H1 (cell line): Measurements from ENCODE around the gene SH2D4B. TPM values are rescaled to one million over a fixed set of nuclear protein-coding genes. Genes with fewer than 3 reads are reported as not detected.

Experiments used
- BACH1 ChIP-seq: IDR thresholded peaks from 2 replicates; pipeline ENCODE4 v1.6.1; 2012; ENCODE audit warnings: low read length, improper control_type of control experiment
- EZH2 ChIP-seq: fragments of 200-600 bp; sonication (generic); IDR thresholded peaks from 2 replicates; pipeline ENCODE4 v1.7.1; 2012; ENCODE audit warnings: low read depth, mild to moderate bottlenecking, moderate library complexity, low read length, inconsistent platforms; ENCODE audit not compliant: severe bottlenecking
- GABPA ChIP-seq: IDR thresholded peaks from 2 replicates; pipeline ENCODE4 v1.6.1; 2011; ENCODE audit warnings: mild to moderate bottlenecking, low read length, moderate library complexity, borderline replicate concordance; ENCODE audit not compliant: insufficient read depth
- HDAC6 ChIP-seq: IDR thresholded peaks from one replicate; pipeline ENCODE4 v1.7.1; 2012; ENCODE audit warnings: low read depth, mild to moderate bottlenecking, inconsistent platforms, low read length, moderate library complexity
- polyA plus RNA-seq, 7 experiments: library from polyadenylated mRNA; depleted of rRNA in 3 of 7; stranded (reverse) in 5 of 7; unstranded in 2 of 7; fragments of >200 nt in 5 of 7; fragments of 200-250 nt in 2 of 7; gene quantifications; 1 replicate in 5 of 7; 2 replicates in 1 of 7; 4 replicates in 1 of 7; pipeline versions ENCODE4 v1.2.1 to v1.2.3, GENCODE V29; 2011 to 2013; ENCODE audit warnings: missing spikeins in 2 of 7, mixed read lengths in 2 of 7
- total RNA-seq: library from RNA; stranded (reverse); fragmentation: NEBNext Ultra II Directional; extraction: Animal tissue kit (Norgen Biotek cat#: 25700); gene quantifications from 2 replicates; pipeline ENCODE4 v1.2.1, GENCODE V29; 2021
- TF ChIP-seq, protein P1 (sequence below): IDR thresholded peaks from 2 replicates; pipeline ENCODE4 v1.6.1; 2012; ENCODE audit warnings: inconsistent platforms

SH2D4B gene
- total and polyA plus RNA-seq, 2 of the 8 experiments (the other 6 are each of a cell fraction or from before 2014, with no cell fraction given), result 0.06 to 0.13 TPM

DNA sequence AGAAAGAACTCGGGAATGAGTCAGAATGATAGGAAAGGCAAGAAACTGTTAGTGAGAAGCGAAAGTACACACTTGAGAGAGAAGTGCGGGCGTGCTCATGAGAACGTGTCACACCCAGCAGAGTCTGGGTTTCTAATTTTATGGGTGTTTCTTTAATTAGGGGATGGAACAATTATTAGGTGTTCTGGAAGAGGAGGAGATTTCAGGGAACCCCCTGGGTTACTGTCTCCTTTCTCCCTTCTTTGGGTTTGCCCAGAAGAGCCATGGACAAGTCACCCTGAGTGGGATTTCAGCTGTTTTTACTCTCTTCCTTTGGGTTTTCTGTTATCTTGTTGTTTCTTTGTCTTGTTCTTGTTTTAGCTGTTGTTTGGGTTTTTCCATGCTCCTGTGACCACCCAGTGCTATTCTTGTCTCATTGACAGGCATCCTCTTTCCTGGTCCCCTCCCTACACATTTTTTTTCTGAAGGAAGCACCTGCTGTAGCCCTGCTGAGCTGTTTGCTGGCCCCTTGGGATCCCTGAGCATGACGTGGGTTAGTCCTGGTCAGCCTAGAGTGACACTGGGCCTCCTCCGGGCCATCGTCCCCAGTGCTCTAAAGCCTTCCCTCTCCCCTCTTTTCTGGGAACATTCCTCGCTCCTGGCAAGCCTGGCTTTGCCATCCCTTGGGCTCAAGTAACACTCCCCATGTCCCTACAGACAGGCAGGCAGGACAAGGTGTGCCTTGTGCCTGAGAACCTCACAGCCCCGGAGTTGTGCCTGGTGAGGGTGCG lies 3.5 kb downstream of the SH2D4B start (continued):
- TF ChIP-seq, protein P1, sequence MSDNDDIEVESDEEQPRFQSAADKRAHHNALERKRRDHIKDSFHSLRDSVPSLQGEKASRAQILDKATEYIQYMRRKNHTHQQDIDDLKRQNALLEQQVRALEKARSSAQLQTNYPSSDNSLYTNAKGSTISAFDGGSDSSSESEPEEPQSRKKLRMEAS, result no peak
- TF ChIP-seq EZH2 (no peak), GABPA (no peak), HDAC6 (no peak), BACH1 (no peak)
